ENCODE measurements around the gene CTRB1.

CTRB1 gene

GRCh38 chr16:75181630-75182029, 37.2 kb upstream of the CTRB1 start:
- in situ Hi-C loops (cut with MboI; ENCODE audit: low pct_unique_long_range_greater_than_20kb, low sequenced_read_pairs, unreplicated experiment), result no loop called here
- DNase-seq (ENCODE audit: low spot score), result no peak
- no peak for TF ChIP-seq CTCF (IDR thresholded peaks at IDR 0.05; ENCODE audit: extremely low read depth, insufficient read depth, missing control alignments)

GRCh38 chr16:75188832-75189477, 29.8 kb upstream of the CTRB1 start:
- in situ Hi-C loops (cut with MboI; ENCODE audit: low pct_unique_long_range_greater_than_20kb, low sequenced_read_pairs, unreplicated experiment), result no loop called here
- no peak for TF ChIP-seq CTCF (IDR thresholded peaks at IDR 0.05; ENCODE audit: extremely low read depth, insufficient read depth, missing control alignments)
- DNase-seq (ENCODE audit: low spot score), result no peak

GRCh38 chr16:75189638-75190245, 29.0 kb upstream of the CTRB1 start:
- TF ChIP-seq CTCF (IDR thresholded peaks at IDR 0.05; ENCODE audit: extremely low read depth, insufficient read depth, missing control alignments), result no peak
- no peak for DNase-seq (ENCODE audit: low spot score)
- in situ Hi-C loops (cut with MboI; ENCODE audit: low pct_unique_long_range_greater_than_20kb, low sequenced_read_pairs, unreplicated experiment), result no loop called here

- in situ Hi-C loops (cut with MboI; ENCODE audit: low pct_unique_long_range_greater_than_20kb, low sequenced_read_pairs, unreplicated experiment), result no loop called here
- TF ChIP-seq CTCF (IDR thresholded peaks at IDR 0.05; ENCODE audit: extremely low read depth, insufficient read depth, missing control alignments), result no peak
These were observed 26.1 kb upstream of the CTRB1 start for GRCh38 chr16:75192606-75193264.

GRCh38 chr16:75193265-75193650, 25.5 kb upstream of the CTRB1 start:
- in situ Hi-C loops (cut with MboI; ENCODE audit: low pct_unique_long_range_greater_than_20kb, low sequenced_read_pairs, unreplicated experiment), result no loop called here
- TF ChIP-seq CTCF (IDR thresholded peaks at IDR 0.05; ENCODE audit: extremely low read depth, insufficient read depth, missing control alignments), result no peak
- DNase-seq (ENCODE audit: low spot score), result no peak

More at GRCh38 chr16:75192606-75193264, 26.1 kb upstream of the CTRB1 start:
- DNase-seq (ENCODE audit: low spot score), result no peak

GRCh38 chr16:75193730-75194444, 24.9 kb upstream of the CTRB1 start:
- no peak for DNase-seq (ENCODE audit: low spot score)
- in situ Hi-C loops (cut with MboI; ENCODE audit: low pct_unique_long_range_greater_than_20kb, low sequenced_read_pairs, unreplicated experiment), result no loop called here
- no peak for TF ChIP-seq CTCF (IDR thresholded peaks at IDR 0.05; ENCODE audit: extremely low read depth, insufficient read depth, missing control alignments)
